Activated T-helper 2 cell treated with anti-CD3 and anti-CD28 coated beads, Interferon-gamma antibody, Interleukin-2, Interleukin-4, amounts not matched to agents 10 μg/mL and 5 μg/mL and 100 μg/mL, durations not matched to agents 14 hours and 24 hours and 36 hours (primary cell): ENCODE measurements around the gene PDAP1. TPM values are rescaled to one million over a fixed set of nuclear protein-coding genes. Genes with fewer than 3 reads are reported as not detected.
A peak's percentile ranks its signal among the peaks of the same experiment; 100 is the strongest.
"Not testable (repeated sequence)": the region's sequence is repeated elsewhere in the genome, so short reads cannot be mapped to it uniquely, and the experiment has no call there.

Experiments used
- DNase-seq: peaks from one replicate; pipeline ENCODE4 v3.0.0; 2021; ENCODE audit warnings: low spot score
- H3K27ac Mint-ChIP-seq: one replicate; pipeline ENCODE4 v1.8.0; 2021; ENCODE audit warnings: mixed read lengths
- H3K27me3 Mint-ChIP-seq: one replicate; pipeline ENCODE4 v1.8.0; 2021; ENCODE audit warnings: low read depth, mixed read lengths
- H3K36me3 Mint-ChIP-seq: one replicate; pipeline ENCODE4 v1.8.0; 2021; ENCODE audit warnings: low read depth, mixed read lengths
- H3K4me1 Mint-ChIP-seq: one replicate; pipeline ENCODE4 v1.8.0; 2021; ENCODE audit warnings: low read depth, mixed read lengths
- H3K4me3 Mint-ChIP-seq: one replicate; pipeline ENCODE4 v1.8.0; 2021; ENCODE audit warnings: low read depth, mild to moderate bottlenecking, moderate library complexity, mixed read lengths
- H3K9me3 Mint-ChIP-seq: one replicate; pipeline ENCODE4 v1.8.0; 2021; ENCODE audit warnings: mixed read lengths
- intact Hi-C: fragments of 100-400 bp; cut with micrococcal nuclease; formaldehyde crosslinking; loops from one replicate; pipeline ENCODE4 v1.15.1; 2023
- total RNA-seq: library from RNA; stranded (reverse); gene quantifications from 2 replicates; pipeline ENCODE4 v1.2.3, GENCODE V29; 2022

The PDAP1 gene
- total RNA-seq, 1 donor from 2014 or later, result 159 TPM

- no peaks in the 10 kb centered on the region for H3K4me1 Mint-ChIP-seq
- H3K9me3 Mint-ChIP-seq, result no peaks in the 10 kb centered on the region
- H3K36me3 Mint-ChIP-seq, result peaks cover 81% of the 10 kb centered on the region
- H3K4me3 Mint-ChIP-seq, result no peak overlapping the region
- intact Hi-C loops, result no loop called here
- H3K27me3 Mint-ChIP-seq, result no peaks in the 10 kb centered on the region
- no peak for DNase-seq
- H3K27ac Mint-ChIP-seq, result no peak overlapping the region
These were observed 11.1 kb upstream of the PDAP1 start for GRCh38 chr7:99419323-99420021.

DNA sequence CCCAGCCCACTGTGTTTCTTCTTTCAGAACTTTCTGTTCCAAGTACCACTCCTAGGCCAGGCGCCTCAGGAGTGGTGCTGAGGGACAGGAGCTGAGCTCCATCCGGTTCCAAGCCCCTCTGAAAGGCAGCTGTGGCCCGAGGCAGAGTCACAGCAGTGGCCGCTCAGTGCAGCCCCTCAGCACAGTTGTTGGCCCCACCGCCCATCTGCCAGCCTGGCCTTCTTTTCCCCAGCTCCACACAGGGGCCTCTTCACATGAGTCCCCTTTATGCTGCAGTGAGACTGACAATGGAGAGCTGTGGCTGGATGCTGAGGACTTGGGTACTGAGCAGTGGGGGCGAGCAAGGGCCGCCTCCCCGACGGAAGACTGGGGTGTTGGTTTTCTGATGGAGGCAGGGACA, 9.9 kb upstream of the PDAP1 start:
- H3K27ac Mint-ChIP-seq, result no peak overlapping the region
- intact Hi-C loops, result no loop called here
- H3K4me1 Mint-ChIP-seq, result no peaks in the 10 kb centered on the region
- no peak for DNase-seq
- peaks cover 80% of the 10 kb centered on the region for H3K36me3 Mint-ChIP-seq
- no peaks in the 10 kb centered on the region for H3K27me3 Mint-ChIP-seq
- no peak overlapping the region for H3K4me3 Mint-ChIP-seq
- H3K9me3 Mint-ChIP-seq, result no peaks in the 10 kb centered on the region

DNA sequence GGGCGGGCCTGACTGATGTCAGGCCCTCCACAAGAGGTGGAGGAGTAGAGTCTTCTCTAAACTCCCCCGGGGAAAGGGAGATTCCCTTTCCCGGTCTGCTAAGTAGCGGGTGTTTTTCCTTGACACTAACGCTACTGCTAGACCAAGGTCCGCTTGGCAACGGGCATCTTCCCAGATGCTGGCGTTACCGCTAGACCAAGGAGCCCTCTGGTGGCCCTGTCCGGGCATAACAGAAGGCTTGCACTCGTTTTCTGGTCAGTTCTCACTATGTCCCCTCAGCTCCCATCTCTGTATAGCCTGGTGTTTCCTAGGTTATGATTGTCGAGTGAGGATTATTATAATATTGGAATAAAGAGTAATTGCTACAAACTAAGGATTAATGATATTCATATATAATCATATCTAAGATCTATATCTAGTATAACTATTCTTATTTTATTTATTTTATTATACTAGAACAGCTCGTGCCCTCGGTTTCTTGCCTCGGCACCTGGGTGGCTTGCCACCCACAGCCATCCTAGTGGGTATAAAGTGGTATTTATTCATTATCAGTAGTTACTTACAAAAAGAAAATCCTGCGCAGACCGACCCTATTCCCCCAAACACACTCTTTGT, 7.2 kb upstream of the PDAP1 start:
- H3K36me3 Mint-ChIP-seq, result peaks cover 85% of the 10 kb centered on the region
- DNase-seq, result not testable (repeated sequence)

DNA sequence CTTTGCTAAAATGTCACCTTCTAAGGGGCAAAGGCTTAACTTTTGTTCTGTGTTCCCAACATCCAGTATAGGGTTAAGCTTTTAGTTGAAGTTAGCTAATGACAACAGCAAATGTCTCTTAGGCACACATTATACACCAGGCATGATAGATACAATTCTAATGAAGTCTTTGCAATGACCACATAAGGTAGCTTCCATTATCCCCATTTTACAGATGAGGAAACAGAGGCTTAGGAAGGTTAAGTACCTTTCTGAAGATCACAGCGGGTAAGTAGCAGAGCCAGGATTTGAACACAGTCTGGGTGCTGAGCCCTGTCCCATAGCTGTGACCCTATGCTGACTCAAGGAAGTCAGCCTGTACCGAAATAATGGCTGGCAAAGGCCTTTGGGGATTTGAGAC, 2.2 kb upstream of the PDAP1 start:
- Mint-ChIP-seq H3K9me3 (no peaks in the 10 kb centered on the region), H3K27ac (peak overlapping the region; percentile 59), H3K27me3 (no peaks in the 10 kb centered on the region), H3K4me3 (peak overlapping the region; percentile 99), H3K4me1 (peaks cover 23% of the 10 kb centered on the region), H3K36me3 (peaks cover 60% of the 10 kb centered on the region)
- no peak for DNase-seq
- intact Hi-C loops, result no loop called here

More for the DNA sequence above, 7.2 kb upstream of the PDAP1 start:
- H3K27me3 Mint-ChIP-seq, intact Hi-C loops, H3K4me1 Mint-ChIP-seq, H3K27ac Mint-ChIP-seq, H3K9me3 Mint-ChIP-seq, H3K4me3 Mint-ChIP-seq: not testable (repeated sequence)

GRCh38 chr7:99409806-99410205, 1.4 kb upstream of the PDAP1 start:
- H3K27ac Mint-ChIP-seq, result no peak overlapping the region
- H3K36me3 Mint-ChIP-seq, result peaks cover 56% of the 10 kb centered on the region
- no peaks in the 10 kb centered on the region for H3K9me3 Mint-ChIP-seq
- peaks cover 23% of the 10 kb centered on the region for H3K4me1 Mint-ChIP-seq
- intact Hi-C loops, result loop anchor here (2.0 kb wide), 1 partner anchor 63 kb away; the partner anchor contains the start of gene ZNF789
- peak overlapping the region; percentile 99 for H3K4me3 Mint-ChIP-seq
- H3K27me3 Mint-ChIP-seq, result no peaks in the 10 kb centered on the region
- no peak for DNase-seq

GRCh38 chr7:99409192-99409572, 785 bp upstream of the PDAP1 start:
- Mint-ChIP-seq H3K27ac (peak overlapping the region; percentile 98), H3K4me1 (peaks cover 23% of the 10 kb centered on the region), H3K4me3 (peak overlapping the region; percentile 99), H3K27me3 (no peaks in the 10 kb centered on the region), H3K36me3 (peaks cover 56% of the 10 kb centered on the region), H3K9me3 (no peaks in the 10 kb centered on the region)
- DNase-seq, result no peak
- intact Hi-C loops, result loop anchor here (2.0 kb wide), 1 partner anchor 64 kb away; the partner anchor contains the start of gene ZNF789

DNA sequence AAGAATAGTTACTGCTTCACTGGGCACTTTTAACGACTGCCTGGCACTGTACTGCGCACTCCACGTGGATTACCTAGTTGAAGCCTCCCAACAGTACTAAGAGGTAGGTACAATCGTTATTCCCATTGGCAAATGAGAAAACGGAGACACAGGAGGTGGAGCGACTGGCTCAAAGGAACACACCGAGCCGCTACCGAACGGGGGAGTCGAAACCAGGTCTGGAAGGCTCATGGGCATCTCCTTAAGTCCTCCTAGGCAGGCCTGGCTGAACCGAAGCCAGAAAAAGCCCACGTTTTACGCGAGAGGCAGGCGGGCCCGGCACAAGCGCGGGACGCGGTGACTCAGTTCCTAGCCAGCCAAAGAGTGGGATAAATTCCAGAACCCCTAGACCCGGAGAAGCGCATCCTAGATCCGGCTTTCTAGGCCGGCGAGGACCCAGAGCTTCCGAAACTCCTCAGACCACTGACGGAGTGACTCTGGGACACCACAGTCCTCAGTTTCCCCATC, 472 bp downstream of the PDAP1 start:
- DNase-seq, result no peak
- Mint-ChIP-seq H3K9me3 (no peaks in the 10 kb centered on the region), H3K27me3 (no peaks in the 10 kb centered on the region), H3K36me3 (peaks cover 62% of the 10 kb centered on the region), H3K4me1 (peaks cover 23% of the 10 kb centered on the region), H3K27ac (peak overlapping the region; percentile 98), H3K4me3 (peak overlapping the region; percentile 99)
- intact Hi-C loops, result loop anchor here (1.0 to 2.0 kb wide), 4 partner anchors 27 to 65 kb away; partner anchors contain the start of genes ARPC1B and ZNF789

DNA sequence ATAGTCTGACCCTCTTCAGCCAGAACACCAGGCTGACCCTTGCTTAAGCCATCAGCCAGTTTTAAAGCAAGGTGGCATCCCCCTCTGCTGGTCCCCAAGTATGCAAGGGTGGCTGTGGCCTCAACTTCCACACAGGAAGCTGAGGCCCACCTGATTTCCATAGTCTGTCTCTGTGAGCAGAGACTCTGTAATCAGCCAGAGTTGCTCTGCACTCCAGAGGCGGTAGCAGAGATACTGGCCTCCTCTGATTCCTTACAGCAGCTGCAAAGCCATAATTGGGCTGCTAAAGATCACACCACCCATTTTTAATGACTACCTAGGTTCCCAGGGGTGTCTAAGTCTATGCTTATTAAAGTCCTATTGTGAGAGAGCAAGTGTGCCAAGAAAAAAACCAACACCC, 1.8 kb downstream of the PDAP1 start:
- no peaks in the 10 kb centered on the region for H3K9me3 Mint-ChIP-seq
- peaks cover 55% of the 10 kb centered on the region for H3K36me3 Mint-ChIP-seq
- intact Hi-C loops, result no loop called here
- peak overlapping the region; percentile 21 for H3K27ac Mint-ChIP-seq
- H3K27me3 Mint-ChIP-seq, result no peaks in the 10 kb centered on the region
- peak overlapping the region; percentile 30 for H3K4me3 Mint-ChIP-seq
- DNase-seq, result no peak
- H3K4me1 Mint-ChIP-seq, result peaks cover 23% of the 10 kb centered on the region

DNA sequence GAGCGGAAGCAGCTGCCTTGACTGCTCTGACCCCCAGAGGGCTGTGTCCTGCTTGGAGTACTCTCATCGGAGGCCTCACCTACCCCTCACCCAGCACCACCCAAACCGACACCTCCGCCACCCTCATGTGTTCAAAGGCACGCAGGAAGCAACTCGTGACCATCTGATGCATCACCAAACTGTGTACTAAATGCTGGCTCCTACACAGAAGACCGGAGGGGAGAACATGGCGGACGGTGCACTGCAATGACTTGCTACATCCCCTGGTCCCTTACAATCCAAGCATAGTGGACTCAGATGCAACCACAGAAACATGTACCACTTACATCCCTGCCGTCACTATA, 3.4 kb downstream of the PDAP1 start:
- H3K36me3 Mint-ChIP-seq, result peaks cover 50% of the 10 kb centered on the region
- intact Hi-C loops, result no loop called here
- H3K27me3 Mint-ChIP-seq, result no peaks in the 10 kb centered on the region
- no peak overlapping the region for H3K27ac Mint-ChIP-seq
- no peak for DNase-seq
- H3K4me1 Mint-ChIP-seq, result peaks cover 16% of the 10 kb centered on the region
- H3K9me3 Mint-ChIP-seq, result no peaks in the 10 kb centered on the region
- no peak overlapping the region for H3K4me3 Mint-ChIP-seq

DNA sequence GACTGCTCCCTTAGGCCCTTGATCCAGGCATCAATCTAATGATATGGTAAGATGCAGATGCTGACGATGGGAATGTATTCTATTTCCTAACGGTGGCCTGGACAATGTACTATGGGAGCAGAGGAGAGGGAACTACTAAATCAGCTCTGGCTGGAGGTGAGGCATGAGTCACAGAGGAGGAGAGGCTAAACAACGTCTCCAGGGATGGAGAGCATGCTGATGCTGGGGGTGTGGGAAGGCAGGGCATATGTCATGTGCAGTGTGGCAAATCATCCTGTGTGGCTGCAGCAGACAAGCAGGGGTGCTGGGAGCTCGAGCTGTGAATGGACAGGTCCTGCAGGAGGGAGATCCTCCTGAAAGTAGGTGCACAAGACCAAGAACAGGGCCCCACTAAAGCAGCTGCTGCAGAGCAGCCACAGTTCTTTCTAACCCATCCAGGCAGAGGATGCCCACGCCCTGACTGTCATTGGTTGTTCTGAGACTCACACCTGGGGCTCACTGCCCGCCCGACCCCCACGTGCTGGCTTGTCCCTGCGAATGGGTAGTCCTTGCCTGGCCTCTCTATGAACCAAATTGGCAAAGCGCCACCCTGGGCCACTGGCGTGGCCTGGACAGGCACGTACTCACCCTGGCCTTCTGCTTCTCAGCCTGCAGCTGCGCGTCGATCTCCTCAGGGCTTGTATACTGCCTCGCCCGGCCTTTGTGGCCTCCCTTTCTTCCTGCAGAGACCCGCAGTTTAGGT, 4.0 kb downstream of the PDAP1 start:
- no peaks in the 10 kb centered on the region for H3K9me3 Mint-ChIP-seq
- no peaks in the 10 kb centered on the region for H3K27me3 Mint-ChIP-seq
- H3K4me3 Mint-ChIP-seq, result no peak overlapping the region
- DNase-seq, result no peak
- H3K36me3 Mint-ChIP-seq, result peaks cover 50% of the 10 kb centered on the region
- H3K27ac Mint-ChIP-seq, result no peak overlapping the region
- intact Hi-C loops, result no loop called here
- H3K4me1 Mint-ChIP-seq, result peaks cover 13% of the 10 kb centered on the region

GRCh38 chr7:99403764-99404163, 4.6 kb downstream of the PDAP1 start:
- peaks cover 50% of the 10 kb centered on the region for H3K36me3 Mint-ChIP-seq
- H3K9me3 Mint-ChIP-seq, result no peaks in the 10 kb centered on the region
- DNase-seq, result no peak
- peaks cover 13% of the 10 kb centered on the region for H3K4me1 Mint-ChIP-seq
- no peaks in the 10 kb centered on the region for H3K27me3 Mint-ChIP-seq
- intact Hi-C loops, result no loop called here
- no peak overlapping the region for H3K27ac Mint-ChIP-seq
- H3K4me3 Mint-ChIP-seq, result no peak overlapping the region

- no peaks in the 10 kb centered on the region for H3K9me3 Mint-ChIP-seq
- peaks cover 58% of the 10 kb centered on the region for H3K36me3 Mint-ChIP-seq
- peaks cover 16% of the 10 kb centered on the region for H3K4me1 Mint-ChIP-seq
- intact Hi-C loops, result no loop called here
- H3K4me3 Mint-ChIP-seq, result no peak overlapping the region
- H3K27ac Mint-ChIP-seq, result no peak overlapping the region
- no peak for DNase-seq
- H3K27me3 Mint-ChIP-seq, result no peaks in the 10 kb centered on the region
These were observed 5.5 kb downstream of the PDAP1 start for GRCh38 chr7:99402854-99403253.

GRCh38 chr7:99399597-99399996, 8.8 kb downstream of the PDAP1 start:
- H3K4me1 Mint-ChIP-seq, result peaks cover 5% of the 10 kb centered on the region
- no peak for DNase-seq

More at GRCh38 chr7:99399597-99399996, 8.8 kb downstream of the PDAP1 start:
- H3K9me3 Mint-ChIP-seq, result no peaks in the 10 kb centered on the region
- H3K27ac Mint-ChIP-seq, result no peak overlapping the region
- no peaks in the 10 kb centered on the region for H3K27me3 Mint-ChIP-seq
- intact Hi-C loops, result loop anchor here (5.0 kb wide), 1 partner anchor 1853 kb away; no protein-coding TSS in a partner anchor
- H3K4me3 Mint-ChIP-seq, result no peak overlapping the region
- H3K36me3 Mint-ChIP-seq, result peaks cover 79% of the 10 kb centered on the region
